ENCODE results near the gene RHOU.
A peak's percentile ranks its signal among the peaks of the same experiment; 100 is the strongest.
"Not testable (repeated sequence)": the region's sequence is repeated elsewhere in the genome, so short reads cannot be mapped to it uniquely, and the experiment has no call there.

The RHOU gene

GRCh38 chr1:228734881-228735801 lies at the start of gene RHOU:
RHOU (plus strand) TSS chr1:228735479; CDS start chr1:228735743, 264 bp downstream.
- DNase-seq, result peak; percentile 88

DNA sequence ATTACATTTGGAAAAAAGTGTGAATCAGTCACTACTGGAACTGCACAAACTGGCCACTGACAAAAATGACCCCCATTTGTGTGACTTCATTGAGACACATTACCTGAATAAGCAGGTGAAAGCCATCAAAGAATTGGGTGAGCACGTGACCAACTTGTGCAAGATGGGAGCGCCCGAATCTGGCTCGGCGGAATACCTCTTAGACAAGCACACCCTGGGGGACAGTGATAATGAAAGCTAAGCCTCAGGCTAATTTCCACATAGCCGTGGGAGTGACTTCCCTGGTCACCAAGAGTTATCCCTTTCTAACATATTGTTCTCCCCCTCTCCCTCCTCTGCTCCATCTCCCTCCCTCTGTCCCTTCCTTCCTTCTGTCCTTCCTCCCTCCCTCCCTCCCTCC lies 47.7 kb upstream of the RHOU start:
- DNase-seq, result peak; percentile 41 to 51

DNA sequence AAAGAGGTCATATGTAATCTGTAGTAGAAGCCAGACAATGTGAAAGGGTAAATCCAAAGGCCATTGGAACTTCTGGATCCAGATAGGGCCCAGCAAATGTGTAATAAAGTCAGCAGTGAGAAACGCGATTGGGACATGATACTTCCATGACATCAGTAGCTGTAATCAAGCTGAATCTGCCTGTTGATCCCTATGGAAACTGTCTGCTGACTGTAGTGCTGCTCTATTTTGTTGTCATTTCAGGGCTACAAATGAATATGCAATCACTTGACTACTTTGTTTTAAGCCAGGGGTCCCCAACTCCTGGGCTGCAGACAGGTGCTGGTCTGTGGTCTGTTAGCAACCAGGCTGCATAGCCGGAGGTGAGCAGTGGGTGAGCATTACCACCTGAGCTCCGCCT lies 46.0 kb upstream of the RHOU start:
- DNase-seq, result no peak

- DNase-seq, result no peak
Measured at GRCh38 chr1:228691211-228691610, 44.1 kb upstream of the RHOU start.

GRCh38 chr1:228691926-228692325 lies 43.4 kb upstream of the RHOU start:
- peak; percentile 41 to 51 for DNase-seq

GRCh38 chr1:228694447-228694846 lies 40.8 kb upstream of the RHOU start:
- not testable (repeated sequence) for DNase-seq

DNA sequence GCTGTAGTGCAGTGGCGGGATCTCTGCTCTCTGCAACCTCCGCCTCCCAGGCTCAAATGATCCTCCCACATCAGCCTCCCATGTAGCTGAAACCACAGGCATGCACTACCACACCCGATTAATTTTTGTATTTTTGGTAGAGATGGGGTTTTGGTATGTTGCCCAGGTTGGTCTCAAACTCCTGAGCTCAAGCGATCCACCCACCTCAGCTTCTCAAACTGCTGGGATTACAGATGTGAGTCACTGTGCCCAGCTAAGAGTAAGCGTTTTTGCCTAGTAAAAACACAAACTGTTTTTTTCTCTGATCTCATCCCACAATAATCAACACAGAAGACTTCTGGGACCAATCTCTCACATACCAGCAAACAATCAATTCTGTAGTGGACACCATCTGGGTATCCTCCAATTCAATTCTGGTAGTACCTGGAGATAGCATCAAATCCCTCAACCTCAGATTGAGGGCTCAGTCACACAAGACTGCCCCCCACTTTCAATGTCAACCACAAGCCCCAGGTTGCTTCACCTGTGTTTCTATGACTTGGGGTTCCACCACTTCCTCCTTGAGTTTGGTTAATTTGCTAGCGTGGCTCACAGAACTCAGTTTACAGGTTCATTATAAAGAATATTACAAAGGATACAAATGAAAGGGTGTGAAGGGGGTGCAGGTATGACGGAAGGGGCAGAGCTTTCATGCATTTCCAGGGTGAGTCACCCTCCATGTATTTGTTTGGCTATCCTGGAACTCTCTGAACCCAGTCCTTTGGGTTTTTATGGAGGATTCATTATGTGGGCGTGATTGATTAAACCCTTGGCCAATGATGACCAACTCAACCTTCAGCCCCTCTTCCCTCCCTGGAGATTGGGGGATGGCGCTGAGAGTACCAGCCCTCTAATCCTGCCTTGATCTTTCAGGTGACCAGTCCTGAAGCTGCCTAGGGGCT lies 40.0 kb upstream of the RHOU start:
- DNase-seq, result no peak

- DNase-seq, result peak; percentile 44 to 56
Measured at GRCh38 chr1:228697207-228698016, 37.9 kb upstream of the RHOU start.

- DNase-seq, result no peak
Measured at GRCh38 chr1:228698017-228698329, 37.3 kb upstream of the RHOU start.

DNA sequence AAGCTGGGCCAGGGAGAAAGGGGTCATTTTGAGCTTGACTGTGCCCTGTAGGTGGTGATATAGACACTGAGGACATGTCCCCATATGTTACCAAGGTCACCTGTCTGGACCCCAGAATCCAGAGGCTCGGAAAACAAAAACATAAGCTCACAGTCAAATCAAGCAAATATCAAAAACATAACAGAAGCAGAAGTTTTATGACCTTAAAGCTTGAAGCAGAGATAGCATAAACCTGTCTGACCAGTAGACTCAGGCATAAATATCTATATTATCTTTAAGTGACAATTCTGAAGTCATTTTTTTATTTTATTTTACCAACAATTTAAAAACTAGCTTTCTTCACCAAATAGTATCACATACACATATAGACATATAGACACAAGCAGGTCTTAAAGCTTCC lies 32.8 kb upstream of the RHOU start:
- DNase-seq, result no peak

DNA sequence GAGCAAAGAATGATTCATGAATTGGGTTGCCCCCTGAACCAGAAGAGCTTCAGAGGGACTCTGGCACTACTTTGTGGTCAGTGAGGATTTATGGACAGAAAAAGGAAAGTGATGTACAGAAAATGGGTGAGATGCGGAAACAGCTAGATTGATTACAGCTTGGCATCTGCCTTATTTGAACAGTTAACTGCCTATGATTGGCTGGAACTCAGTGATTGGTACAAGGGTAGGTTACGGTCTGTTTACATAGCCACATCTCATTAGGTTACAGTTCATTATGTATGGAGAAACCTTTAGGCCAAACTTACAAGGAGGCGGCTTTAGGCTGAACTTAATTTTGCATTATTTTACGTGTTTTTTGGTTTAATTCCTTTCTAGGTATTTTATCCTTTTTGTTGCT lies 29.0 kb upstream of the RHOU start:
- no peak for DNase-seq

DNA sequence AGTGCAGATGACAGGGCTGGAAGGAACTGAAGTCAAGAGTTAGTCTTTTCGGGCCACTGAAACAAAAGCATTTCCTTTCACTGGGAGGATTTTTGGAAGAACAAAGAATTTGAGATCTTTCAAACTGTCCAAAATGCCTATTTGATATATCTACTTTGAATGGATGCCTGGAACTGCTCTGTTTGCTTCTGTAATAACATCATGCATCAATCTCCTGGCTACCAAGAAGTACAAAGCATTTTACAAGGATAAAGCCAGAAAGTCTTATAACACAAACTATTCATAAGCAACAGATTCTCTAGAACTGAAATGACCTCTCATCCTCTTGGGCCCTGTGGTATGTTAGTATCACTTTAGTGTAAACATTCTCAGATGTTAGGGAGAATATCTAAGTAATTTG lies 18.2 kb upstream of the RHOU start:
- DNase-seq, result no peak

GRCh38 chr1:228721407-228721806 lies 13.9 kb upstream of the RHOU start:
- DNase-seq, result no peak

DNA sequence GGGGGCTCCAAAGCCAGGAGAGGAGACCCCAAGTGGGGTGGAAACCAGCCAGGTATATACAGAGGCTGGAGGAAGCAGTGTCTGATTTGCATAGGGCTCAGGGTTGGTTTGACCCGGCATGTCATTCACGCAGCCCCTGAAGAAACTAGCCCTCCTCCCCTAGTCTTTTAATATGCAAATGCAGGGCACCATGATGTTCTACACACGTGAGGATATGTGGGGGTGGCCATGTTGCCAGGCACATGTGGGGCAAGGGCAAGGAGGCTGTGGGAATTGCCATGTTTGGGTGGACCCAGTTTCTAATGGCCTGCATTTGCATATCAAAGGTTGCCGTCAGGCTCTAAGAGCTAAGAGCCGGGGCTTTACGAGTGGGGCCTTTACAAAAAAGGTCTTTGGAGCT lies 12.0 kb upstream of the RHOU start:
- no peak for DNase-seq

GRCh38 chr1:228723921-228724320 lies 11.4 kb upstream of the RHOU start:
- DNase-seq, result no peak

DNA sequence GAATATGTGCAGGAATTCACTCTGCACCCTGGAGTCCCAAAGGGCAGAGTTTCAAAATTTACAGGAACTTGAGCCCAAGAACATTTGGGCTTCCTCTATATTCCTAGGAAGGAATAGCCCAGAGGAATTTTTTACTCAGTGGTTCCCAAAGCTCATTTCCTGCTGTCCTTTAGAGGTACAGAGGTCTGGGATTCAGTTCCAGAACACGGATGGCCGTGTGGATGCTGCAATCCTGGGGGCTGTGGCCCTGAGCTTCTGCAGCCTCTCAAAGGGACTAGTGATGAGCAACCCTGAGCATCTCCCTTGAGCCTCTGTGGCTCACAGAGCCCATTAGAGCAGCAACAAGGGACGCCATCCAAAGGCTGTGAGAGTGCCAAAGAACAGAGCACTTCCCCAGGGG lies 10.1 kb upstream of the RHOU start:
- DNase-seq, result no peak

- DNase-seq, result peak in 1 of 2 donors; percentile 48
Measured at GRCh38 chr1:228727681-228728171, 7.6 kb upstream of the RHOU start.

DNA sequence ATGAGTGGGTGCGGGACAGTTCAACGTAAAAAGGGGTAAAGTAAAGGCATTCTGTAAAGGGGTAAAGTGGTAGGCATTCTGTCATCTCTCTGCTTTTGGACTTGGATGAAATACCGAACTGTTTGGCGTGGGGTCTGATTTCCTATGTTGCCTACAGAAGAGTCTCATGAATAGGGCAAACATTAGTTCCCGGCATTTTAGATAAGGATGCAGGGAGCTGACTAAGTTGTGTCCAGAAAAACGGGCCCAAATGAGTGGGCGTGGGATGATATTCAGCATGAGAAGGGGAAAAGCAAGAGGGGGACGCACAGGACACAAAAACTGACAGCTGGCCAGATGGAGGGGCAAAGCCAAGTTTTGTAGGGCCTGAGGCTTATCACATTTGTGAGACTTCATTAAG lies 2.9 kb upstream of the RHOU start:
- DNase-seq, result no peak

- no peak for DNase-seq
Measured at GRCh38 chr1:228733576-228733975, 1.7 kb upstream of the RHOU start.

GRCh38 chr1:228735871-228736586 lies 750 bp downstream of the RHOU start:
- peak; percentile 42 for DNase-seq

GRCh38 chr1:228736844-228737445 lies 1.7 kb downstream of the RHOU start:
- no peak for DNase-seq

DNA sequence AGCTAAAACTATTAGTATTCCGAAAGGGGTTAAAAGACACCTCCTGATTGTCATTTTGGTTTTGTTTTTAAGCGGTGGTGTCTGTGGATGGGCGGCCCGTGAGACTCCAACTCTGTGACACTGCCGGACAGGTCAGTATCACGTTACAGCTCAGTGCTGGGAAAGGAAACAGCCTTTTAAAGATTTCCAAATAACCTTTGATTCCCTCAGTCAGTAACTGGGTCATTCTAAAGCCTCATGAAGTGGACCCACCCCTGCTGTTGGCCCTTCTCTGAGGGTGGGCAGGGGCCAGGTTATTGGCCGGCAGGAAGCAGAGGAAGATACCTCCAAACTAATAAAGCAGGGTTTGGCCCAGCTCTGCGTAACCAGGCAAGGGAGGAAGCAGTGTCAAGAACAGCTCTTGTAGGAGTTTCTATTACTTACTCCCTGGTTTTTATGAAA lies 2.3 kb downstream of the RHOU start:
- no peak for DNase-seq
